NCI-H2196 (cell line): ENCODE results near the gene SLC22A2.
"Not testable (repeated sequence)": the region's sequence is repeated elsewhere in the genome, so short reads cannot be mapped to it uniquely, and the experiment has no call there.

ENCODE experiments used
- DNase-seq: peaks from one replicate; lab custom pipeline; 2025; ENCODE audit not compliant: unreplicated experiment; lab: John Stamatoyannopoulos, UW

Gene SLC22A2

GRCh38 chr6:160258346-160259142 is at the start of gene SLC22A2:
Gene SLC22A2 (minus strand): TSS chr6:160258821. CDS start chr6:160258757, 64 bp downstream.
- DNase-seq, result no peak

- no peak for DNase-seq
Measured at GRCh38 chr6:160305926-160306713, 47.5 kb upstream of the SLC22A2 start.

GRCh38 chr6:160303806-160304205 is 45.2 kb upstream of the SLC22A2 start:
- no peak for DNase-seq

GRCh38 chr6:160302431-160303082 is 43.9 kb upstream of the SLC22A2 start:
- not testable (repeated sequence) for DNase-seq

GRCh38 chr6:160301339-160301738 is 42.7 kb upstream of the SLC22A2 start:
- no peak for DNase-seq

- no peak for DNase-seq
Measured at GRCh38 chr6:160300076-160300695, 41.6 kb upstream of the SLC22A2 start.

GRCh38 chr6:160299559-160299958 is 40.9 kb upstream of the SLC22A2 start:
- DNase-seq, result no peak

GRCh38 chr6:160298121-160298520 is 39.5 kb upstream of the SLC22A2 start:
- DNase-seq, result no peak

GRCh38 chr6:160297310-160297709 is 38.7 kb upstream of the SLC22A2 start:
- no peak for DNase-seq

GRCh38 chr6:160293844-160294243 is 35.2 kb upstream of the SLC22A2 start:
- no peak for DNase-seq

- no peak for DNase-seq
Measured at GRCh38 chr6:160285541-160286105, 27.0 kb upstream of the SLC22A2 start.

GRCh38 chr6:160284575-160284974 is 26.0 kb upstream of the SLC22A2 start:
- no peak for DNase-seq

GRCh38 chr6:160282444-160282843 is 23.8 kb upstream of the SLC22A2 start:
- no peak for DNase-seq

GRCh38 chr6:160279850-160280249 is 21.2 kb upstream of the SLC22A2 start:
- DNase-seq, result no peak

- DNase-seq, result no peak
Measured at GRCh38 chr6:160278786-160279310, 20.2 kb upstream of the SLC22A2 start.

GRCh38 chr6:160278311-160278710 is 19.7 kb upstream of the SLC22A2 start:
- no peak for DNase-seq

- DNase-seq, result no peak
Measured at GRCh38 chr6:160277546-160277945, 18.9 kb upstream of the SLC22A2 start.

- DNase-seq, result no peak
Measured at GRCh38 chr6:160277144-160277543, 18.5 kb upstream of the SLC22A2 start.

- no peak for DNase-seq
Measured at GRCh38 chr6:160276126-160276525, 17.5 kb upstream of the SLC22A2 start.

GRCh38 chr6:160275511-160276003 is 16.9 kb upstream of the SLC22A2 start:
- DNase-seq, result no peak
